Medulla oblongata (tissue), 1 donor: ENCODE data around the gene TMEM134.

Source experiments
- DNase-seq: peaks from one replicate; pipeline ENCODE4 v3.0.0-alpha.2; 2015; ENCODE audit errors: extremely low spot score

Gene TMEM134

GRCh38 chr11:67458266-67458665, 10.8 kb downstream of the TMEM134 start:
- no peak for DNase-seq

GRCh38 chr11:67457453-67457852, 11.6 kb downstream of the TMEM134 start:
- DNase-seq: no peak

GRCh38 chr11:67456068-67456705, 12.9 kb downstream of the TMEM134 start:
- DNase-seq: no peak

- DNase-seq: no peak
Observed at GRCh38 chr11:67455054-67455453, 14.0 kb downstream of the TMEM134 start, which contains the start of gene CABP4. CABP4 (plus strand) TSS chr11:67455354; CDS start chr11:67455424, 70 bp downstream.

GRCh38 chr11:67453816-67454732, 15.0 kb downstream of the TMEM134 start:
- DNase-seq: no peak

- DNase-seq: no peak
Observed at GRCh38 chr11:67452141-67452952, 16.7 kb downstream of the TMEM134 start, which contains the start of gene GPR152. GPR152 (minus strand) TSS chr11:67452729; CDS start chr11:67452724, 5 bp downstream.

GRCh38 chr11:67451658-67451976, 17.4 kb downstream of the TMEM134 start:
- no peak for DNase-seq

- no peak for DNase-seq
Observed at GRCh38 chr11:67450796-67451657, 18.0 kb downstream of the TMEM134 start.

- DNase-seq: peak; percentile 58
Observed at GRCh38 chr11:67449116-67449844, 19.8 kb downstream of the TMEM134 start.

GRCh38 chr11:67448220-67448609, 20.8 kb downstream of the TMEM134 start:
- DNase-seq: no peak

- DNase-seq: no peak
Observed at GRCh38 chr11:67445515-67445914, 23.5 kb downstream of the TMEM134 start.

GRCh38 chr11:67442504-67443404, 26.3 kb downstream of the TMEM134 start:
- no peak for DNase-seq

- DNase-seq: no peak
Observed at GRCh38 chr11:67441731-67442351, 27.2 kb downstream of the TMEM134 start.

GRCh38 chr11:67441098-67441563, 27.9 kb downstream of the TMEM134 start:
- DNase-seq: no peak

- DNase-seq: no peak
Observed at GRCh38 chr11:67440229-67441097, 28.6 kb downstream of the TMEM134 start.

GRCh38 chr11:67439321-67440228, 29.5 kb downstream of the TMEM134 start:
- DNase-seq: no peak
